GM21526 (cell line): ENCODE measurements around the gene MMP14.
"Not testable (repeated sequence)": the region's sequence is repeated elsewhere in the genome, so short reads cannot be mapped to it uniquely, and the experiment has no call there.

ENCODE experiments used
- ATAC-seq: cut with Tn5 transposase; IDR thresholded peaks from one replicate; pipeline ENCODE4 v1.9.1; 2021; ENCODE audit warnings: moderate library complexity; ENCODE audit not compliant: unreplicated experiment, low FRiP score

The MMP14 gene

DNA sequence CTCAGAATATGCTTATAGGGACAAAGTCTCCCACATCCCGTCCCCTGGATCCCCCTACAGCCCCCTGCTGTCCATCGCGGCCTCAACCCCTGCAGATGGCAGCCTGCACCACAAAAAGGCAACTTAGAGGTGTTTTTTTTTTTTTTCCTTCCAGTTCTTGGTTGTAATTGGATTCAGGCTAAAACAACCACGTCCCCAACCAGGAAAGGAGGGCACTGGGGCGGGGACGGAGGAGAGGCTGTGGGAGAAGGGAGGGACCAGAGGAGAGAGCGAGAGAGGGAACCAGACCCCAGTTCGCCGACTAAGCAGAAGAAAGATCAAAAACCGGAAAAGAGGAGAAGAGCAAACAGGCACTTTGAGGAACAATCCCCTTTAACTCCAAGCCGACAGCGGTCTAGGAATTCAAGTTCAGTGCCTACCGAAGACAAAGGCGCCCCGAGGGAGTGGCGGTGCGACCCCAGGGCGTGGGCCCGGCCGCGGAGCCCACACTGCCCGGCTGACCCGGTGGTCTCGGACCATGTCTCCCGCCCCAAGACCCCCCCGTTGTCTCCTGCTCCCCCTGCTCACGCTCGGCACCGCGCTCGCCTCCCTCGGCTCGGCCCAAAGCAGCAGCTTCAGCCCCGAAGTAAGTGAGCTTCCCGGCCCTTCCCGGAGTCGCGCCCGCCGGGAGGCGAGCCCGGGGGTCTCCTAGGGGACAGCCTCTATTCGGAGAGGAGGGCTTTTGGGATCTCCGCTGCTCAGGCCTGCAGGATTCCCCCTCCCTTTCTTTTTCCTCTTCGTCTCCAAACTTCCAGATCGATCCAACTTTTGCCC is at the start of gene MMP14:
Gene MMP14, plus strand, starts transcription at position 285 of the 813 bp plus-strand sequence. Its CDS starts 233 bp downstream, at position 518.
- no peak for ATAC-seq

DNA sequence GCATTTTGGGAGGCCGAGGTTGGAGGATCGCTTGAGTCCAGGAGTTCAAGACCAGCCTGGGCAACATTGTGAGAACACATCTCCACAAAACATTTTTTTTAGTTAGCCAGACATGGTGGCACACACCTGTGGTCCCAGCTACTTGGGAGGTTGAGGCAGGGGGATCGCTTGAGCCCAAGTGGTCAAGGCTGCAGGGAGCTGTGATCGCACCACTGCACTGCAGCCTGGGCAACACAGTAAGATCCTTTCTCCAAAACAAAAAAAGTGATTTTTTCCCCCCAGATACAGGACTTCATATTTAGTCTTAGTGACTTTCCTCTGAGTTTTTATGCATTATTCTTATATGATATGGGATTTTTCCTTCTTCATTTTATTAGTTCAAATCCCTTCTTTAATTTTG is 49.7 kb upstream of the MMP14 start:
- no peak for ATAC-seq

DNA sequence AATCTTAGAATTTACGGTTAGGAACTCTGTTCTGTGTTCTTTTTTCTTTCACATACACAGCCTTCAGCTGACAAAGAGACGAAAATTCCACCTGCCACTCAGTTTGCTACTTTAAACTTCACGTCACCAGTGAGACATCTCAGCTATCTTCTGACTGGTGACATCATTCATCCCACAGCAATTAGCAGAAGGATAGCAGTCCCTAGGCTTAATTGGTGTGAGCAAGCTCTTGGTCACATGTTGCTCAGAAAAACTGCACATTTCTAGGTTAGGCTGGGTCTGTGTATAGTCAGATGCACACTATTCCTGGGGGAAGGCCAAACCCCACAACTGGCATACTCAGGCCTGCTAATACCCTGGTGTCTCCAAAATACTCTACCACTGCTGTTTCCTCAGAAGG is 45.1 kb upstream of the MMP14 start:
- no peak for ATAC-seq

DNA sequence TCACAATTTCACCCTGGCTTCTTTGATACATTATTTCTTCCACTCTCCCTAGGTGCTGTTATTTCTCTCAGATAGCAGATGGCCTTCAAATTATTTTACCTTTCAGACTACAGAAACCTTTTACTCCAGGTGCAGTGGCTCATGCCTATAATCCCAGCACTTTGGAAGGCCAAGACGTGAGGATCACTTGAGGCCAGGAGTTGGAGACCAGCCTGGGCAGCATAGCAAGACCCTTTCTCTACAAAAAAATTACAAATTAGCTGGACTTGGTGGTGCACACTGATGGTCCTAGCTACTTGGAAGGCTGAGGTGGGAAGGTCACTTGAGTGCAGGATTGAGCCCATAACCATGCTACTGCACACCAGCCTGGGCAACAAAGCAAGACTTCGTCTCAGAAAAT is 44.2 kb upstream of the MMP14 start:
- no peak for ATAC-seq

DNA sequence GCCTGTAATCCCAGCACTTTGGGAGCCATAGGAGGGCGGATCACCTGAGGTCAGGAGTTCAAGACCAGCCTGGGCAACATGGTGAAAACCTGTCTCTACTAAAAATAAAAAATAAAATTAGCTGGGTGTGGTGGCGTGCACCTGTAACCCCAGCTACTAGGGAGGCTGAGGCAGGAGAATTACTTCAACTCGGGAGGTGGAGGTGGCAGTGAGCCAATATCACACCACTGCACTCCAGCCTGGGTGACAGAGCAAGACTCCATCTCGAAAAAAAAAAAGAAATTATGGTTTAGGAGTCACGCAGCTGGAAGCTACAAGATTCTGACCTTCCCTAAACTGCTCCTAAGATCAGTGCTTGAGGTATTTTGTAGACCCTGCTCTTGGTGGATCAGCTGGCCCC is 42.8 kb upstream of the MMP14 start:
- not testable (repeated sequence) for ATAC-seq

DNA sequence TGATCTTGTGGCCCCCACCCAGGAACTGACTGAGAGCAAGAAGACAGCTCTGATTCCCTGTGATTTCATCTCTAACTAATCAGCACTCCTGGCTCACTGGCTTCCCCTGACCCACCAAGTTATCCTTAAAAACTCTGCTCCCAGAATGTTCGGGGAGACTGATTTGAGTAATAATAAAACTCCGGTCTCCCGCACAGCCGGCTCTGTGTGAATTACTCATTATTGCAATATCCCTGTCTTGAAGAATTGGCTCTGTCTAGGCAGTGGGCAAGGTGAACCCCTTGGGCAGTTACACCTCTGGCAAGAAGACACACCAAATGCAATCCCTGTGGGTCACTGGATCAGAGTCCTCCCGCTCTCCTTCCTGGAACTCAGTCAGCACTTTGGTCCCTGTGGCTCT is 42.4 kb upstream of the MMP14 start:
- no peak for ATAC-seq

DNA sequence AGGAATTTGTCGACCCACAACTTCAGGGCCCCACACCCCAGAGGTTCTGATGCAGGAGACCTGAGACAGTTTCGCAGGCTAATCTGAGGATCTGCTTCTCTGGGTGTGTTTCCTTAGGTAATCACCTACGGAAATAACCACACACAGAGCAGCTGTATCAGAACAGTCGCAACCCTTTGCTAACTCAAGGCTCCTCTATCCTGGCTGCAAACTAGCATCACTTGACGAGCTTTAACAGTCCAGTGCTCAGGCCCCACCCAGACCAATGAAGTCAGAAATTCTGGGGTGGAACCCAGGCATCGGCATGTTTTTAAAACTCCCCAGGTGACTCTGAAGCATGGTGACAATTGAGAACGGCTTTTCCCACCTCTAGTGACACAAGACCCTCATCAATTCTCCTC is 41.8 kb upstream of the MMP14 start:
- peak; percentile 55 for ATAC-seq

DNA sequence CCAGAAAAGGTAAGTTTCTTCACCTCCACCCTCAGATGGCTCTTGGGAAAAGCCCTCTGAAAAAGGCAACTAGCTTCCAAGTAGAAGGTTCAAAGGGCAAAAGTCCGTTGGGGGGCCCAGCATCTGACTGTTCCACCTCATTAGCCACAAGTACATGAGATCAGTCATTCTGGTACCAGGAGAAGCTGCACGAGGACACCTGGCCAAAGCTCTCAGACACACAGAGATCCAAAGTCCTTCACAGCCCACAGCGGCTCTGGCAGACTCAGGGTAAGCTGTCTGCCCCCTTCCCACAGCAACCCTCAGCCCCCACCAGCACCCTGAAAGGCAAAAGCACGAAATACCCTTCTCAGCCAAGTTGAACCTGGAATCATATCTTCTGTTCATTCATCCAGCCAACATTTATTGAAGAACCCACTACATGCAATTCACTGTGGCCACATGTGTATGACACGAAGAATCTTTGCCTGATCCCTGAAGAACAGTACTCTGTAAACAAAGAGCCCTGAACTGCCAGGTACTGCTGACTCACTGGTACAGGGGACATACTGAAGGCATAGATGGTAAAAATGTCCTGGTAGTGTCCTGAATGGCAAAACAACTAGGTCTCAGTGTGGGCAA is 40.2 kb upstream of the MMP14 start:
- ATAC-seq = no peak

DNA sequence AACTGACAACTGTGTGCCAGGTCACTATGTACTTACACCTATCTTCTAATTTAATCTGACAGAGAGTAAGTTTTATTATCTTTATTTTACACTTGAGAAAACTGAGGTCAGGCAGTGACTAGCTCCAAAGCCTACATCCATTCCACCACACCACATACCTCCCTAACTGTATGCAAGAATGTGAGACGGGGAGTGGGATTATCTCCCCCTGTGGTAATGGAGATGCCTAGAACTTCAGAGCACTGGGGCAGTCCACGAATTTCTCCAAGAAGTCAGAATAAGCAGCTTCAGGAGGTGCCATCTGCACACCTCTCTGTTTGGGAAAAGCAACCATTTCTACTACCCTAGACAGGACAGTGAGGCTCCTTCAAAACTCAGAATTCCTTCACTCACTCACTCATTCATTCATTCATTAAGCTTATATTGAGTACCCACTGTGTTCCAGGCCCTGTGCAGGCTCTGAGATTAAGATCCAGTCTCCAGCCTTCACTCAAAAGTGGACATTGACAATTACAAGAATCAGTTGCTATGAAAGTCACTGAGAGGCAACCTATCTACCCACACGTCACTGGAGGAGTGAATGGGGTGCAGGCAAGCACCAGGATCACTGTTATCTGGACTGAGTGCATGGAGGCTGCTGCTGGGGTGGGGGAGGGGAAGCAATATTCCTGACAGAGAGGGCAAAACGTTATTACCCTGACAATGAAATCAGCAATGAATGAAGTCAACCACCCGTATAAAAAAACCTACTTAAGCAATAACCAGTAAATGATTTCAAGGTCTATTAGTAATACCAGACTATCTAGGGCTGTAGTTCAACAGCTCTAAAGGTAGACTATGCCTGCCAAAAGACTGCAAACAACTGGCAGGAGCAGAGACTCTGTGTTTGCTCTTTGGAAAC is 39.1 kb upstream of the MMP14 start:
- no peak for ATAC-seq

DNA sequence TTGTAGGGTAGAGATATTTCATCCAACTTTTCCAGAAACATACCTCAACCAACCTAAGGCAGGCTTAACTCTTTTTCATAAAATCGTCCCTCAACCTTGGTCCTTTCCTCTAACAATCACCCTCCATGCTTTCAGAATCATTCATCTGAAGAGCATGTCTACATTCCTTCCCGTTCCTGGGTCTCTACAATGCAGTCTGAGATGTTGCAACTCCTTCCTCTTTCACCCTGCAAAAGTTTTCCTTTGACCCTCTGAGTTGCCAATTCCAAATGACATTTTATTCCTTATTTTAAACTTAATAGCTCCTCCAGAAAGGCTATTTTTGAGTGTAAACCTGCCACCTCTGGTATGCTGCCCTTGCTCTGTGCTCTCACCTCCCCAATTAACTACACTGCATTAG is 37.9 kb upstream of the MMP14 start:
- no peak for ATAC-seq

DNA sequence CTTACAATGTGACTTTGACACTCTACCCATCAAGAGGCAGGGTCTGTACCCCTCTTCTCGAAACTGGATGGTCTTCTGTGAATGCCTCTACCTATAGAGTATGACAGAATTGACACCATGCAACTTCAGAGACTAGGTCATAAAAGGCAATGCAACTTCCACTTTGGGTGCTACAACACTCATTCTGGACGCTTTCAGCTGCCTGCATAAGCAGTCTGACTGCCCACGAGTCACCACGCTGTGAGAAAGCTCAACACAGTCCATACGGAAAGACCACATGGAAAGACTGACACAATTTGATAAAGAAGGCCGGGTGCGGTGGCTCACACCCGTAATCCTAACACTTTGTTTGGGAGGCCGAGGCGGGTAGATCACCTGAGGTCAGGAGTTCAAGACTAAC is 36.0 kb upstream of the MMP14 start:
- no peak for ATAC-seq

DNA sequence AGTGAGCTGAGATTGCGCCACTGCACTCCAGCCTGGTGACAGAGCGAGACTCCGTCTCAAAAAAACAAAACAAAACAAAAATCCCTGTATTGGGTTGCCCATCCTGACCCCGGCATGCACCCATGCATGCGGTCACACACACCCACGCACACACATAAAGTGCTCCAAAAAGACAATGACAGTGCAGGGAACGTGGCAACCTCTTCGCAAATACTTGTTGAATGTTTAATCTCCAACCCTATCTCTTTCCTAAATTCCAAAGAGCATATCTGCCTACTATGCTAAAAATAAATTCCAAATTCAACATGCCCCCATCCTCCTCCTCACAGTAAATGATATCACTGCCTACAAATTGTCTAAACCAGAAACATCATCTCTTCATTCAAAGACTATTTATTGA is 34.7 kb upstream of the MMP14 start:
- ATAC-seq = no peak

DNA sequence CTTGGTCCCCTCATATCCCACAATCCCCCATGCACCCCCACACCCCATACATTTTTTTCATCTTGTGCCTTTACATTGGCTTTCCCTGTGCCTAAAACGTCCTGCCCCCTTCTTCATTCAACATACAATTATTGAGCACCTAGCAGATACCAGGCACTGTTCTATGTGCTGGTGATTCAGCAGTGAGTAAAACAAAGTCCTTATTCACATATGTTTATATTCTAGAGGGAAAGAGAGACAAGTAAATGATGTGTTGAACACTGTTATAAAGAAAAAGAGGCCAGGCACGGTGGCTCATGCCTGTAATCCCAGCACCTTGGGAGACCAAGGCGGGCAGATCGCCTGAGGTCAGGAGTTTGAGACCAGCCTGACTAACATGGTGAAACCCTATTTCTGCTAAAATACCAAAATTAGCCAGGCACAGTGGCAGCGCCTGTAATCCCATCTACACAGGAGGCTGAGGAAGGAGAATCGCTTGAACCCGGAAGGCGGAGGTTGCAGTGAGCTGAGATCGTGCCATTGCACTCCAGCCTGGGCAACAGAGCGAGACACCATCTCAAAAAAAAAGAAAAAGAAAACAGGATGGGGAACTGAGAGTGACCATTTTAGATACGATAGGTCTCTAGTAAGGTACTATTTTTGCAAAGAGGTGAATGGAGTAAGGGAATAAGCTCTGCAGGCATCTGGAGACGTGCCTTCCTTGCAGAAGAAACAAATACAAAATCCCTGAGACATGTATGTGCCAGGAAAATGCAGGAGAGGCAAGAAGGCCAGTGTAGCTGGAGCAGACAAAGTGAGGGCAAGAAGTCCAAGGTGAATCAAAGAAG is 33.3 kb upstream of the MMP14 start:
- no peak for ATAC-seq

DNA sequence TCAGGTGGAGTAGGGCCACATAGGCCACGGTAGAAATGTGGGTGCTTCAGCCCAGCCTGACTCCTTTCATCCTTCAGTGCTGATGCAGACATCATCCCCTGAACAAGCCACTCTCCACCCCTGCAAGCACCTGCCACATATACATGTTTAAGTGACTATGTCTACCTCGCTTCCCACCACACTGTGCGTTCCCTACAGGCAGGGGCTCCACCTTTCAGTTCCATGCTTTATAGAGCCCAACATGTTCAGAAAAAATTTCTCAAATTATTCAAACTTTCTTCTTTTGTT is 32.8 kb upstream of the MMP14 start:
- no peak for ATAC-seq

DNA sequence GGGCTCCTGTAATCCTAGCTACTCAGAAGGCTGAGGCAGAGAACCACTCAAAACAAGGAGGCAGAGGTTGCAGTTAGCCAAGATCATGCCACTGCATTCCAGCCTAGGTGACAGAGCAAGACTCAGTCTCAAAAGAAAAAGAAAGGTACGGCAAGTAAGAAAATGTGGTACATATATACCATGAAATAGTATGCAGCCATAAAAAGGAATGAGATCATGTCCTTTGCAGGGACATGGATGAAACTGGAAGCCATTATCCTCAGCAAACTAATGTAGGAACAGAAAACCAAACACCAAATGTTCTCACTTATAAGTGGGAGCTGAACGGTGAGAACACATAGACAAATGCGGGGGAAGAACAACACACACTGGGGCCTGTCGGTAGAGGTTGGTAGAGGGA is 31.1 kb upstream of the MMP14 start:
- ATAC-seq = not testable (repeated sequence)

DNA sequence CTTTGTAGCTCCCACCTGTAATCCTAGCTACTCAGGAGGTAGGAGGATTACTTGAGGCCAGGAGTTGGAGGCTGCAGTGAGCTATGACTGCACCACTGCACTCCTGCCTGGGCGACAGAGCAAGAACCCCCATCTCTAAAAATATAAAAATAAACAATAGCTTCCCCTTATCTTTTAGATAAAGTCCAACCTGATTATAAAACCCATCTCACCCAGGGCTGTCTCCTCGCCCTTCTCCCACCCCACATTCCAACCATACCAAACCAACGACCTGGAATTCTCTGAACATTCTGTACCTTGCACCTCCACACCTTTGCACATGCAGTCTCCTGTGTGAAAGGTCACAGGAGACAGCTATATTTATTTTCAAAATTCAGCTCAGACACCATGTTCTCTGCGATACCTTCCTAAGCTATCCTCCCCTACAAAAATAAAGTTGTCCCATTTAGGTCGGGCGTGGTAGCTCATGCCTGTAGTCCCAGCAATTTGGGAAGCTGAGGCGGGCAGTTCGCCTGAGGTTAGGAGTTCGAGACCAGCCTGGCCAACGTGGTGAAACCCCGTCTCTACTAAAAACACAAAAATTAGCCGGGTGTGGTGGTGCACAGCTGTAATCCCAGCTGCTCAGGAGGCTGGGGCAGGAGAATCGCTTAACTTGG is 28.8 kb upstream of the MMP14 start:
- no peak for ATAC-seq

DNA sequence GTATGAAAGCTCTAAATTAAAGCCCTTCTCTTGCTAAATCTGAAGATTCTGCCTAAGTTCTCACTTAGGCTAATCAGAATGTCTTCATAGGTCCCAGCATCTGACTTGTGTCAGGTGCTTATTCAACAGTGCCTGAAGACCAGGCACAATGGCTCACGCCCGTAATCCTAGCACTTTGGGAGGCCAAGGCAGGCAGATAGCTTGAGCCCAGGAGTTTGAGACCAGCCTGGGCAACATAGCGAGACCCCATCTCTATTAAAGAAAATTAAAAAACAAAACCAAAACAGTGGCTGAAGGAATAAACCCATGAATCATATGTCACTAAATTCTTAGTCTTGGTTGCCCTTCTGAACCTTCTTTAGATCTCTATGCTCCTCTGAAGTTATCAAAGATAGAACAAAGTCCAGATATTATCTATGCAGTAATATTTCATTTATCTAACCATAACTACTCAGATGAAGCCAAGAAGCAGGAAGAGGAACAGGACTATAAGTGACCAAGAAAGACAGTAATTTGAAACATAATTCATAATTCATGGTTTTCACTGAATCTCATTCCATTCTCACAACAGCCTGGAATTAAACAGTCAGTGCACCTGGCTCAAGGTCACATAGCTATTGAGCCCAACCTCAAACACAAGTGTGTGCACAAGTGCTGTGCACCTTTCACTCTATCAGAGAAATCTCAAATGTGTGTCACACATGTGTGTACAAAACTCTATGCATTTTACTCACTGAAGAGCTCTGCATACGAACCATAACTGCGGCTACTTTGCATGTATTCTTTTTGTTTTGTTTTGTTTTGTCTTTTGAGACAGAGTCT is 27.8 kb upstream of the MMP14 start:
- no peak for ATAC-seq

DNA sequence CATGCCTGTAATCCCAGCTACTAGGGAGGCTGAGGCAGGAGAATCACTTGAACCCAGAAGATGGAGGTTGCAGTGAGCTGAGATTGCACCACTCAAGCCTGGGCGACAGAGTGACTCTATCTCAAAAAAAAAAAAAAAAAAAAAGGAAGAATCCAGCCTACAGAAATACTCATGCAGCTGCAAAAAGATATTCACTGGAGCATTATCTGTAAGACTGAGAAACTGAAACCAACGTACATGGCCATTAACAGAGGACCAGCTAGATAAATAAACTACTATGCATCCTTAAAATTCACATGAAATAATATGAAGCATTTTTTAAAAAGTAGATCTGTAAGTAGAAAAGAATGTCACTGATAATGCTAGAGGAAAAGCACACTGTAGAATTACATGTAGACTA is 24.7 kb upstream of the MMP14 start:
- ATAC-seq = no peak

DNA sequence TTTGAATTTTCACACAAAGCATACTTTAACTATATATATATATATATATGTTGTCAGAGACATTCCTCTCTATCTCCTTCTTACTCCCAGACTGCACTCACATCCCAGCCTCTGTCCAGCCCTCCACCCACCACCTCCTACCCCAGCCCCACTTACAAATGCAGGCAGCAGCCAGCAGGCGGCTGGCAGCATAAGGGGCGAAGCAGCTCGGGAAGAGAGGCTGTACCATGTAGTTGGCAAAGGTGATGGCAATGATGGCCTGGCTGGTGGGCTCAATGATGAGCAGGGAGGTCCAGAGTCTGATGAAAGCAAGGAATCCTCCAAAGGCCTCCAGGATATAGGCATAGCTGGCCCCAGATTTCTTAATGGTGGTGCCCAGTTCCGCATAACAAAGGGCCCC is 23.6 kb upstream of the MMP14 start:
- no peak for ATAC-seq
